ENCODE results near the gene C1QTNF1. TPM values are rescaled to one million over a fixed set of nuclear protein-coding genes. Genes with fewer than 3 reads are reported as not detected.

C1QTNF1 gene
- total RNA-seq, 6 experiments from 2014 or later = 8.0 to 15.0 (median 8.6) TPM

DNA sequence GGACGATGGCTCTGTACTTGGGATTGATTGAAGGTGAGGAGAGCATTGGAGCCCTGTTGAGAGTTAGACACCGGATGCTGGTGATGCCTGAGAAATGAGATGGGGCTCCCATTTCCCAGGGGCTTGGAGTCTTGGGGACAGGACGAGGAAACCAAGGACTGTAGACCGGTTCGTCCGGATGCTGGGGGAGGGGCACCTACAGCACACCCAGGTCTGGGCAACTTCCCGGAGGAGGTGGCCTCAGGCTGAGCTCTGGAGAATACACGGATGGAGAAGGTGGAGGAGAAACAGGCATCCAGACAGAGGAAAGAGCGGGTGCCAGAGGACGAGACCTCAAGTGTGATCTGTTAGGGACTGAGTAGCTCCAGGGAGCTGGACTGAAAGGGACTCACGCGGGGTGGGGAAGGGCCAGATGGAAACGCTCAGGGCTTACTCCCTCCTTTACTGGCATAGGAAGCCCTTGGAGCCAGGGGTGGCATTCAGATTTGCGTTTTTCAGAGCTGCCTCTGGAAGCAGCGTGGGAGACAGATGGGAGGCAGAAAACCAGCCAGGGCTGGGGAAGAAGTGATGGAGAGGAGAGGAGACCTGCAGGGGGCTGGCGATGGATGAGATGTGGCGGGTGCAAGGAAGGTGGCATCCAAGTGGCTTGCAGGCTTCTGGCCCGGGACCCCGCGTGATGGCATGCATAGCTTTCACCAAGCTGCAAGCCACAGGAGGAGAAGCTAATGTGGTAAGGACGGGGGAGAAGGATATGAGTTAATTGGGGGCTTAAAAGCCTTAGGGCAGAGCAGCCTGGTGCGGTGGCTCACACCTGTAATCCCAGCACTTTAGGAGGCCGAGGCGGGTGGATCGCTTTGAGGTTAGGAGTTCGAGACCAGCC, 8.3 kb downstream of the C1QTNF1 start:
- Mint-ChIP-seq H3K36me3 (ENCODE audit: low read depth) (no peaks in the 10 kb centered on the region), H3K27me3 (ENCODE audit: insufficient read depth) (peaks cover 3% of the 10 kb centered on the region), H3K9me3 (no peaks in the 10 kb centered on the region), H3K4me3 (no peak overlapping the region), H3K4me1 (ENCODE audit: low read depth) (peaks cover 45% of the 10 kb centered on the region), H3K27ac (no peak overlapping the region)
- no peak for TF ChIP-seq CTCF (IDR thresholded peaks at IDR 0.05)
- DNase-seq = no peak

- H3K27ac Mint-ChIP-seq = no peak overlapping the region
These were observed 9.2 kb downstream of the C1QTNF1 start for GRCh38 chr17:79033046-79033616.

GRCh38 chr17:79033741-79034501, 10.0 kb downstream of the C1QTNF1 start:
- Mint-ChIP-seq H3K27me3 (ENCODE audit: insufficient read depth) (peaks cover 3% of the 10 kb centered on the region), H3K4me3 (no peak overlapping the region), H3K27ac (no peak overlapping the region), H3K4me1 (ENCODE audit: low read depth) (peaks cover 40% of the 10 kb centered on the region), H3K9me3 (no peaks in the 10 kb centered on the region), H3K36me3 (ENCODE audit: low read depth) (peaks cover 5% of the 10 kb centered on the region; the same call in 1 of the 2 replicates)
- no peak for TF ChIP-seq CTCF (IDR thresholded peaks at IDR 0.05)
- DNase-seq = no peak

More at GRCh38 chr17:79033046-79033616, 9.2 kb downstream of the C1QTNF1 start:
- Mint-ChIP-seq H3K27me3 (ENCODE audit: insufficient read depth) (peaks cover 3% of the 10 kb centered on the region), H3K4me3 (no peak overlapping the region), H3K4me1 (ENCODE audit: low read depth) (peaks cover 38% of the 10 kb centered on the region), H3K9me3 (no peaks in the 10 kb centered on the region), H3K36me3 (ENCODE audit: low read depth) (peaks cover under 1% of the 10 kb centered on the region; the same call in 1 of the 2 replicates)
- no peak for DNase-seq
- TF ChIP-seq CTCF (IDR thresholded peaks at IDR 0.05) = no peak

DNA sequence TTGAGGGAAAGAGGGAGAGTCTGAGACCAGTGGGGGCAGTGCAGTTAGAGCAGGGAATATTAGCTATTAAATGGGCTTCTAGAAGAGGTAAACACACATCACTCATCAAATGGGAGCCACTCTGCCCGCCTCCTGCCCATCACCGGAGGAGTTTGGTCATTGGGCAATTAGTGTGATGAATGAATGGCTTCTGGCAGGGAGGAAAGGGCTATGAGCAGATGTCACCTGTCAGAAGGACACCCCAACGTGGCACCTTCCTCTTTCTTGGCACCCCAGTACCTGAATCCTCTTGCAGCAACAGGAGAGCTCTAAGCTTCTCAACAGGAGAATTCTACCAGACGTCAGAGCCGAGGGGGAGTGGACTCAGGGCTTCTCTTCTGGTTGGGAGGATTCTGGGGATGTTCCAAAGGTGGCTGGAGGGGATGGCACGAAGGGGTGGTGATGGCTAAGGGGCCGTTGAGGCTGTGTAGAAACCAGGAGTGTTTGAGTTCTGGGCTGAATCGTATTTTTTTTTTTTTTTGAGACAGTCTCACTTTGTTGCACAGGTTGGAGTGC, 11.0 kb downstream of the C1QTNF1 start:
- H3K36me3 Mint-ChIP-seq (ENCODE audit: low read depth) = peaks cover 5% of the 10 kb centered on the region; the same call in 1 of the 2 replicates
- DNase-seq = no peak

More for the DNA sequence above, 11.0 kb downstream of the C1QTNF1 start:
- H3K4me1 Mint-ChIP-seq (ENCODE audit: low read depth) = peaks cover 44% of the 10 kb centered on the region
- H3K27me3 Mint-ChIP-seq (ENCODE audit: insufficient read depth) = peaks cover 5% of the 10 kb centered on the region
- H3K4me3 Mint-ChIP-seq = no peak overlapping the region
- TF ChIP-seq CTCF (IDR thresholded peaks at IDR 0.05) = no peak
- H3K27ac Mint-ChIP-seq = peak overlapping the region; percentile 51; the same call in 1 of the 2 replicates
- H3K9me3 Mint-ChIP-seq = no peaks in the 10 kb centered on the region

Data from HFFc6 (cell line).